ENCODE data around the gene GRK2. TPM values are rescaled to one million over a fixed set of nuclear protein-coding genes. Genes with fewer than 3 reads are reported as not detected.

GRK2 gene
- polyA plus RNA-seq, 1 donor (not counting 4 experiments of a cell fraction or from before 2014, with no cell fraction given): 21.1 TPM

DNA sequence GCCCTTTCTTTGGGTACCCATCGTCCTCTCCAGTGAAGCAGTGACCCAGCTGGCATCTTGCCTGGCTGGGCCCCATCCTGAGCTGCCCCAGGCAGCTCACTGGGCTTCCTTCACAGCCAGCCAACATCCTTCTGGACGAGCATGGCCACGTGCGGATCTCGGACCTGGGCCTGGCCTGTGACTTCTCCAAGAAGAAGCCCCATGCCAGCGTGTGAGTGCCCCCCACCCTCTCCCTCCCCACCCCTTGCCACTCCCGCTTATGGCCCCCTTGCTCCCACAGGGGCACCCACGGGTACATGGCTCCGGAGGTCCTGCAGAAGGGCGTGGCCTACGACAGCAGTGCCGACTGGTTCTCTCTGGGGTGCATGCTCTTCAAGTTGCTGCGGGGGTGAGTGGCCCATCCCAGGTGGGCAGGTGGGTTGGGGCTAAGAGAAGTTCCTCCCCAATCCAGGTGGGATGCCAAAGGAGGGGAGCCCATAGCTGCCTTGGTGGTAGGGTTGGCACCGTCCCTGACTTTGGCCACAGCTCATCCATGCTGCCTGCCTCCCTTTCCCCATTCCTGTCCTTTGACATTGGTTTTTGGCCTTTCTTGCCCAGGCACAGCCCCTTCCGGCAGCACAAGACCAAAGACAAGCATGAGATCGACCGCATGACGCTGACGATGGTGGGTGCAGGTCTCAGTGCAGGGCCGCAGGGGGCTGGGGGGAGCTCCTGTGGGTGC is 16.0 kb downstream of the GRK2 start:
- FAIRE-seq (no peak), DNase-seq (ENCODE audit: low read depth, low spot score) (no peak)
- Histone ChIP-seq H2AFZ (ENCODE audit: control insufficient read depth, low read length) (no peak overlapping the region), H3K9me1 (ENCODE audit: control insufficient read depth, extremely low read depth, insufficient read depth, low read length) (no peaks in the 10 kb centered on the region), H3K4me3 (ENCODE audit: control insufficient read depth in 2 of 3, extremely low read depth in 1 of 3, insufficient read depth in 2 of 3, low read depth in 1 of 3, low read length in 3 of 3) (no peak overlapping the region), H3K4me1 (ENCODE audit: control insufficient read depth, extremely low read depth, insufficient read depth, low read length) (peaks cover 7% of the 10 kb centered on the region), H3K9ac (ENCODE audit: control insufficient read depth, extremely low read depth, insufficient read depth, low read length) (no peak overlapping the region), H3K27ac (ENCODE audit: control insufficient read depth, insufficient read depth, low read length) (no peak overlapping the region), H3K79me2 (ENCODE audit: control insufficient read depth, insufficient read depth, low read length) (peaks cover 9% of the 10 kb centered on the region), H3K9me3 (ENCODE audit: control insufficient read depth, low read depth, low read length) (no peaks in the 10 kb centered on the region), H3K27me3 (ENCODE audit: control insufficient read depth, extremely low read depth, insufficient read depth, low read length) (no peaks in the 10 kb centered on the region), H3K4me2 (ENCODE audit: control insufficient read depth, extremely low read depth, insufficient read depth, low read depth, low read length) (no peak overlapping the region), H3K36me3 (ENCODE audit: control insufficient read depth in 2 of 2, extremely low read depth in 1 of 2, insufficient read depth in 2 of 2, low read length in 2 of 2) (peaks cover 48 to 59% of the 10 kb centered on the region in 2 experiments), H4K20me1 (ENCODE audit: control insufficient read depth, extremely low read depth, insufficient read depth, low read length) (no peaks in the 10 kb centered on the region)
- dilution Hi-C loops (cut with MboI; ENCODE audit: extremely low pct_ligation_motif_present, low sequenced_read_pairs): no loop called here
- TF ChIP-seq, protein P1, sequence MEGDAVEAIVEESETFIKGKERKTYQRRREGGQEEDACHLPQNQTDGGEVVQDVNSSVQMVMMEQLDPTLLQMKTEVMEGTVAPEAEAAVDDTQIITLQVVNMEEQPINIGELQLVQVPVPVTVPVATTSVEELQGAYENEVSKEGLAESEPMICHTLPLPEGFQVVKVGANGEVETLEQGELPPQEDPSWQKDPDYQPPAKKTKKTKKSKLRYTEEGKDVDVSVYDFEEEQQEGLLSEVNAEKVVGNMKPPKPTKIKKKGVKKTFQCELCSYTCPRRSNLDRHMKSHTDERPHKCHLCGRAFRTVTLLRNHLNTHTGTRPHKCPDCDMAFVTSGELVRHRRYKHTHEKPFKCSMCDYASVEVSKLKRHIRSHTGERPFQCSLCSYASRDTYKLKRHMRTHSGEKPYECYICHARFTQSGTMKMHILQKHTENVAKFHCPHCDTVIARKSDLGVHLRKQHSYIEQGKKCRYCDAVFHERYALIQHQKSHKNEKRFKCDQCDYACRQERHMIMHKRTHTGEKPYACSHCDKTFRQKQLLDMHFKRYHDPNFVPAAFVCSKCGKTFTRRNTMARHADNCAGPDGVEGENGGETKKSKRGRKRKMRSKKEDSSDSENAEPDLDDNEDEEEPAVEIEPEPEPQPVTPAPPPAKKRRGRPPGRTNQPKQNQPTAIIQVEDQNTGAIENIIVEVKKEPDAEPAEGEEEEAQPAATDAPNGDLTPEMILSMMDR (optimal IDR thresholded peaks at IDR 0.05 in 1 of 3, IDR thresholded peaks at IDR 0.05 in 1 of 3, conservative IDR thresholded peaks at IDR 0.05 in 1 of 3; ENCODE audit: extremely low read depth in 1 of 3, insufficient read depth in 2 of 3, low read length in 3 of 3): no peak
- no peak for TF ChIP-seq EZH2 (IDR thresholded peaks at IDR 0.05; ENCODE audit: low read length)

DNA sequence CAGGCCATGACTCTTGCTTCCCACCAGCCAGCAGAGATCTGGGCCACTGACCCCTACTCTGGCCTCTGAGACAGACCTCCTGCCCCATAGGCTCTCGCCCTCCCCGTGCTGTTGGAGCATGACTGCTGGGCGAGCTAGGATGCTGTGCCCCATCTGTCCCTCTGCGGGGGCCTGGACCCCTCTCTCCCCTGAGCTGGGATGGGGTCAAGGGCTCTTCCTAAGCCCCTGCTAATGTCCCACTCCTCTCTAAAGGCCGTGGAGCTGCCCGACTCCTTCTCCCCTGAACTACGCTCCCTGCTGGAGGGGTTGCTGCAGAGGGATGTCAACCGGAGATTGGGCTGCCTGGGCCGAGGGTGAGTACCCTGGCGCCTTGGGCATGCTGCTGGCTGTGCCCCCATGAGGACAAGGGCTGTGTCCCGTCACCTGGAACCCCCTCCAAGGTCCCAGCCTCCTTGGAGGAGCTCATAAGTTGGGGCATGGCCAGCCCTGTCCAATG is 16.7 kb downstream of the GRK2 start:
- dilution Hi-C loops (cut with MboI; ENCODE audit: extremely low pct_ligation_motif_present, low sequenced_read_pairs): no loop called here
- Histone ChIP-seq H2AFZ (ENCODE audit: control insufficient read depth, low read length) (no peak overlapping the region), H3K9ac (ENCODE audit: control insufficient read depth, extremely low read depth, insufficient read depth, low read length) (no peak overlapping the region), H3K4me2 (ENCODE audit: control insufficient read depth, extremely low read depth, insufficient read depth, low read depth, low read length) (no peak overlapping the region), H3K36me3 (ENCODE audit: control insufficient read depth in 2 of 2, extremely low read depth in 1 of 2, insufficient read depth in 2 of 2, low read length in 2 of 2) (peaks cover 48 to 57% of the 10 kb centered on the region in 2 experiments), H3K9me1 (ENCODE audit: control insufficient read depth, extremely low read depth, insufficient read depth, low read length) (no peaks in the 10 kb centered on the region), H4K20me1 (ENCODE audit: control insufficient read depth, extremely low read depth, insufficient read depth, low read length) (no peaks in the 10 kb centered on the region), H3K27ac (ENCODE audit: control insufficient read depth, insufficient read depth, low read length) (no peak overlapping the region), H3K4me3 (ENCODE audit: control insufficient read depth in 2 of 3, extremely low read depth in 1 of 3, insufficient read depth in 2 of 3, low read depth in 1 of 3, low read length in 3 of 3) (no peak overlapping the region), H3K4me1 (ENCODE audit: control insufficient read depth, extremely low read depth, insufficient read depth, low read length) (peaks cover 4% of the 10 kb centered on the region), H3K9me3 (ENCODE audit: control insufficient read depth, low read depth, low read length) (no peaks in the 10 kb centered on the region), H3K27me3 (ENCODE audit: control insufficient read depth, extremely low read depth, insufficient read depth, low read length) (no peaks in the 10 kb centered on the region), H3K79me2 (ENCODE audit: control insufficient read depth, insufficient read depth, low read length) (peaks cover 6% of the 10 kb centered on the region)
- no peak for DNase-seq (ENCODE audit: low read depth, low spot score)
- FAIRE-seq: no peak
- TF ChIP-seq, protein P1 (optimal IDR thresholded peaks at IDR 0.05 in 1 of 3, IDR thresholded peaks at IDR 0.05 in 1 of 3, conservative IDR thresholded peaks at IDR 0.05 in 1 of 3; ENCODE audit: extremely low read depth in 1 of 3, insufficient read depth in 2 of 3, low read length in 3 of 3): no peak
- TF ChIP-seq EZH2 (IDR thresholded peaks at IDR 0.05; ENCODE audit: low read length): no peak

All from keratinocyte (primary cell).